Fibroblast of pulmonary artery (primary cell): Measurements from ENCODE around the gene TUT1.
A peak's percentile ranks its signal among the peaks of the same experiment; 100 is the strongest.

Experiments used
- DNase-seq: peaks from one replicate; pipeline ENCODE4 v3.0.0-alpha.2; 2010; ENCODE audit warnings: low read depth
- H3K4me3 ChIP-seq: replicated peaks from 2 replicates; pipeline ENCODE4 v1.5.1; 2011; ENCODE audit warnings: low read depth, mild to moderate bottlenecking, control low read depth, low read length, moderate library complexity
- TF ChIP-seq, protein P1 (sequence below): IDR thresholded peaks from 2 replicates; pipeline ENCODE4 v1.5.1; 2011; ENCODE audit warnings: mild to moderate bottlenecking, control low read depth, low read length, inconsistent platforms; ENCODE audit errors: missing control alignments

Gene TUT1

DNA sequence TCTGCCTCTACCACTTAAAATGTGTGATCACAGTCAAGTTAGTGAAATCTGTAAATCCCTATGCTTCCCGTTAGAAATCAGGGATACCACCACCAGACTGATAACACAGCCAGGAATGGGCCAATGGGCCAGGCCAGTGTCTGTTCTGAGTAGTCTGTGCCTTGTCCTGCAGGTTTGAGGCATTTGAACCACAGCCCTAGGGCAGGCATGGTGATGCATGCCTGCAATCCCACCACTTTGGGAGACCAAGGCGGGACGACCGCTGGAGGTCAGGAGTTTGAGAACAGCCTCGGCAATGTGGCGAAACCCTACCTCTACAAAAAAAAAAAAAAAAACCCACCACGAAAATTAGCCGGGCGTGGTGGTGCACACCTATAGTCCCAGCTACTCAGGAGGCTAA lies 32.7 kb downstream of the TUT1 start:
- no peak for DNase-seq
- no peak overlapping the region for H3K4me3 ChIP-seq
- TF ChIP-seq, protein P1, sequence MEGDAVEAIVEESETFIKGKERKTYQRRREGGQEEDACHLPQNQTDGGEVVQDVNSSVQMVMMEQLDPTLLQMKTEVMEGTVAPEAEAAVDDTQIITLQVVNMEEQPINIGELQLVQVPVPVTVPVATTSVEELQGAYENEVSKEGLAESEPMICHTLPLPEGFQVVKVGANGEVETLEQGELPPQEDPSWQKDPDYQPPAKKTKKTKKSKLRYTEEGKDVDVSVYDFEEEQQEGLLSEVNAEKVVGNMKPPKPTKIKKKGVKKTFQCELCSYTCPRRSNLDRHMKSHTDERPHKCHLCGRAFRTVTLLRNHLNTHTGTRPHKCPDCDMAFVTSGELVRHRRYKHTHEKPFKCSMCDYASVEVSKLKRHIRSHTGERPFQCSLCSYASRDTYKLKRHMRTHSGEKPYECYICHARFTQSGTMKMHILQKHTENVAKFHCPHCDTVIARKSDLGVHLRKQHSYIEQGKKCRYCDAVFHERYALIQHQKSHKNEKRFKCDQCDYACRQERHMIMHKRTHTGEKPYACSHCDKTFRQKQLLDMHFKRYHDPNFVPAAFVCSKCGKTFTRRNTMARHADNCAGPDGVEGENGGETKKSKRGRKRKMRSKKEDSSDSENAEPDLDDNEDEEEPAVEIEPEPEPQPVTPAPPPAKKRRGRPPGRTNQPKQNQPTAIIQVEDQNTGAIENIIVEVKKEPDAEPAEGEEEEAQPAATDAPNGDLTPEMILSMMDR, result no peak

DNA sequence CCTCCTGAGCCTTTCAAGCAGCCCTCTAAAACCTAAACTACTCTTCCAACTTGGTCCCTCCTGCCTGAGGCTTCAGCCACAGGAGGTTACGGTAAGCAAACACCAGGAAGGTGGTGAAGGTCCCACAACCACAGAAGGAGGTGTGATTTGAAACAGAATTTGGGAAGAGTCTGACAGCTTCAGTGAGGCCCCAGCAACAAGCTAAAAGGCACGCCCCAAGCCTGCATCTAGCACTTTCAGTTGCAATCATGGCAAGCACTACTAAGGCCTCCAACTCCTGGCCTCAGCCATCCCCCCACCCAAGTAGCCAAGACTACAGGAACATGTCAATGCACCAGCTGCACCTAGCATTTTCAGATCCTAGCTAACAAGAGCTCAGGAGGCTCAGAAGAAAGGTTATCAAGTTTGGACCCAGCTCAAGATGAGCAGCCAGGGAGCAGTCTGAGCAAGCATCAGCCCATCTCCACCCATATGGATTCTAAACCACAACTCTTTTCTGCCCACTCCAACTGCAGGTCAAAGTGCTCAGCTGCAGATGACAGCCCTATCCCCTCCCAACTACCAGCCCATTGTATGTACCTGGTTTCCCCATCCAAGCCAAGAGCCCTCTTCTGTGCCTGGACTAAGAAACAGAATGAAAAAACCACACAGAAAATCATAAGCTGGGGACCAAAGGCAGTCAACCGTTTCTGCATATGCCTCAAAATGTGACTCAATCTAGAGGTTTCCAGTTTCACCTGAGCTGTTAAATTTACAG lies 34.3 kb downstream of the TUT1 start:
- TF ChIP-seq, protein P1, result no peak
- DNase-seq, result no peak
- H3K4me3 ChIP-seq, result no peak overlapping the region

DNA sequence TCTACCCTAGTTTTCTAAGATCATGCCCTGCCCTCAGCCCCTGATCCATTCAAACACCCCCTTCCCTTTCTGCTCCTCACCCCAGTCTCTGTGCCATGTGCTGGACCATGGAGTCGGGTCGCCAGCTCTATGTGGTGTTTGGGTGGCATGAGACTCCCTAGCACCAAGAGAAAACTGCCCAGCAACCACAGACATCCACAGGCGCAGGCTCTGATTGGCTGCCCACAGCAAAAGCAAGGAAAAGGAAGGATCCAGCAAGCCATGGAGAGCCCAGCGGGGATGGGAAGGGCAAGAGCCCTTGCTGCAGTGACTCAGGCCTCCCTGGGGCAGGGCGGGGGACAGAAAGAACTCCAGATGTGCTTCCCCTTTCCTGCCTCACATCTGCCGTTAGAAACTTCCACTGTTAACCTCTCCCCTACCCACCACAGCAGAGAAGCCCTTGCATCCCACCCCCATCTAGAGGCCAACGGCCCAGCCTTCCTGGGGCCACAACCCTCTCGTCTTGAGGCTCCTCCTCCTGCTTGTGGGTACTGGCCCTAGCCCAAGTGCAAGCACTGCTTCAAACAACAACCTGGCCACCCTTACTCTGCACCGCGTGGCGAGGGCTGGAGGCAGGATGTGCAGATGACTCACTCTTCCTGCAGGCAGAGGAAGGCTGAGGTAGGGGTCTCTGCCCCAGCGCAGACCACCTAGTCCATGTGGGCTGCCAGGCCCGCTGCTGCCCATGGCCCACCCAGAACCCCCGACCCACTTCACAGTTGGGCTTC lies 35.0 kb downstream of the TUT1 start:
- peak overlapping the region; percentile 21 for H3K4me3 ChIP-seq
- peak; percentile 94 for DNase-seq
- TF ChIP-seq, protein P1, result no peak

DNA sequence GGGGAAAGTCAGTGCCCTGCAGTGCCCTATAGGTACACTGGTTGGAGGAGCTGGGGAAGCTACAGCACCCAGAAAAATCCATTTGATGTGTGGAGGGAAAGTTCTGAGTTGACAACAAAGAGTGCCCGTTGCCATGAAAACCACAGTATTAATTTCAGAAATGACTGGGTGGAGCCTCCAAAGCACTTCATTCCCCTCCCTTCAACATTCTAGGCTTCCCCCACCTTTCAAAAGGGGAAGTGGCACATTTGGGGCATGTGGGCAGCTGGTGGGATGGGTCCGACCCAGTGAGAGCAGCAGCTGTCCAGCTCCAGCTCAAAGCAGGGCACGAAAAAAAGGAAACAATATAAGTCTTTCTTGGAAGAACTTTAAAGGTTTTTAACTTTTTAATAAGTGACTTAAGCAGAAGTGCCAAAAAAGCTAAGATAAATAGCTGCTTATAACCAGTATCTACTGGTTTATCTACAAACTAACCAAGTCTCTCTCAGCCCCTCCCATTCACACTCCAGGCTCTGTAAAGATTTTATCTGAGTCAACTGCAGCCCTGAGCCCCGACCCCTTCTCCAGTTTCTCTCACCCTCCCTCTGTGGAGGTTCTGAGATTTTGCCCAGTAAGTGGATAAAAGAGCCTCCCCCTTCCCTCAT lies 35.7 kb downstream of the TUT1 start:
- DNase-seq, result no peak
- no peak overlapping the region for H3K4me3 ChIP-seq

DNA sequence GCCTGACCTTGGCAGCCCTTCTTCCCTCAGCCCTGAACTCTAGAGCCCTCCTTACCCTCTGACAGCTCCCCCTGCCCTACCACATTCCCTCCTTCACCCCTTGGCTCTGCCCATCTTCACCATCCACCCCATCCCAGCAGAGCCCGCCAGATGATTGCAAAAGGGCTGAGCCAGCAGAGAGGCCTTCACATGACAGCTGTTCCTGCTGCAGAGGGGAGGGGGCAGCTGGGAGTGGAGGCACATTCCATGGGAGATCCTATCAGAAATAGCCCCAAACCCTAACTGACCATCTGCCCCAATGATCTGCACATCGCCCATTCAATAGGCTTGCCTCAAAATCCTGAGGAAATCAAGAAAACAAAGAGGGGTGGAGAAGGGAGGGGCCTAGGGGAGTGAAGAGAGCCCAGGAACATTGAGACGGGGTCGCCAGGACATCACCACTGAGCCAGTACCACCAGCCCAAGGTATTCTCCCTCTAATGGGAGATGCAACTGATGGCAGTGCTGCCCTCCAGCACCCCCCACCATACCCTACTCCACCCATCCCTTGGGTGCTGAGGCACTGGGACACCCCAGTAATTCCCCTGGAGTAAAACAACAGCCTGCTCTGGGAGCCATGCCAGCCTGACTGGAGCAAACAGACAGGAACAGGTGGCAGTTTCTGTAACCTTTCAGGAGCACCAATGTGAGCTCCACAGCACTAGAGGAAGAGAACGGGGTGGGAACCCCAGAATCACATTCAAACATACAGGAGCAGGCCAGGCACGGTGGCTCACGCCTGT lies 36.7 kb downstream of the TUT1 start:
- no peak for DNase-seq
- no peak overlapping the region for H3K4me3 ChIP-seq
- TF ChIP-seq, protein P1, result no peak

More for the DNA sequence above, 35.7 kb downstream of the TUT1 start:
- TF ChIP-seq, protein P1, result no peak

DNA sequence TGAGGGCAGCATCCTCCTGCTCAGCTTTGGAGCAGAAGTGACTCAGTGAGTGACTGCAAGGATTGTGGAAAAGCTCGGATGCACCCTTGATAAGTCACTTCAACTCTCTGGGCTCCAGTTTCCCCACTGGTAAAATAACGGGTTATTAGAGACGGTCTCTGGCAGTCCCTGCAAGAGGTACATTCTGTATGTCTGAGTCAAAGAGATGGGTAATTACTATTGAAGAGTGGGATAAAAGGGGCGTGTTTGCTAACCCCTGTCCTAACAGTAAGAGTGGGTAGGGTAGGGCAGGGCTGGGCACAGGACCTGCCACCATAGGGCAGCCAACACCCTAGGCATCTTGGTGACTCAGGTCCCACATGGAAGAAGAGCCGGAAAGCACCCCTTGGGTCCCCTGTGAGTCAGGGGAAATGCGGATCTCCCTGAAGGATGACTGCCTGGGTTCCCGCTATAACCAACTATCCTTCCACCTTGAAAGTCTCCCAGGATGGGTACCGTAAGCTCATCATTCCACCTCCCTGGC lies 37.4 kb downstream of the TUT1 start:
- DNase-seq, result peak; percentile 66
- TF ChIP-seq, protein P1, result no peak
- H3K4me3 ChIP-seq, result peak overlapping the region; percentile 8
